Psoas muscle (tissue), 8 donors: ENCODE results near the gene NEMF. TPM values are rescaled to one million over a fixed set of nuclear protein-coding genes. Genes with fewer than 3 reads are reported as not detected.
"Not testable (repeated sequence)": the region's sequence is repeated elsewhere in the genome, so short reads cannot be mapped to it uniquely, and the experiment has no call there.

Experiments used
- ATAC-seq, 4 donors: fragments of 200-7000 bp; cut with Tn5 transposase; one replicate each; pipeline ENCODE4 v1.9.1; 2020; ENCODE audit warnings: moderate library complexity in 3 of 4, mild to moderate bottlenecking in 2 of 4
- DNase-seq, 2 donors: peaks; one replicate each; pipeline ENCODE4 v3.0.0-alpha.2; 2020
- H3K27ac ChIP-seq: fragments of 200-600 bp; one replicate; pipeline ENCODE4 v1.8.0; 2022
- H3K27me3 ChIP-seq, 3 donors: fragments of 200-600 bp in 1 of 3; one replicate each; pipeline versions ENCODE4 v1.6.1 to v1.8.0; 2013 to 2022; ENCODE audit warnings: low read length in 2 of 3, mild to moderate bottlenecking in 2 of 3, moderate library complexity in 1 of 3; ENCODE audit not compliant: insufficient read depth in 3 of 3
- H3K36me3 ChIP-seq, 2 donors: fragments of 200-600 bp in 1 of 2; one replicate each; pipeline versions ENCODE4 v1.6.1 to v1.8.0; 2013 to 2022; ENCODE audit warnings: low read depth in 1 of 2, mild to moderate bottlenecking in 1 of 2, moderate library complexity in 1 of 2; ENCODE audit not compliant: insufficient read depth in 1 of 2
- H3K4me1 ChIP-seq: fragments of 200-600 bp; one replicate; pipeline ENCODE4 v1.8.0; 2022
- H3K4me3 ChIP-seq: fragments of 200-600 bp; one replicate; pipeline ENCODE4 v1.8.0; 2022; ENCODE audit warnings: mild to moderate bottlenecking
- H3K9me3 ChIP-seq: fragments of 200-600 bp; one replicate; pipeline ENCODE4 v1.8.0; 2022
- CTCF ChIP-seq: fragments of 200-600 bp; IDR thresholded peaks from one replicate; pipeline ENCODE4 v1.8.0; 2022; ENCODE audit warnings: antibody characterized with exemption
- WGBS, 3 donors: extraction: QIAGEN DNeasy Blood & Tissue Kit; methylation state at CpG; one replicate each; pipeline versions ENCODE4 v1.1.6 to v1.1.7; 2013; 5-methylcytosine and 5-hydroxymethylcytosine counted together
- intact Hi-C, 2 donors: fragments of 100-400 bp; cut with DNase I; formaldehyde crosslinking; loops; one replicate each; pipeline versions ENCODE4 v1.11.0 to v1.14.2; 2022
- polyA plus RNA-seq, 3 donors: library from polyadenylated mRNA; stranded (reverse); fragments of 200-250 nt; gene quantifications; one replicate each; pipeline ENCODE4 v1.2.3, GENCODE V29; 2013
- total RNA-seq, 4 donors: library from RNA; stranded (reverse); fragmentation: NEBNext Ultra II Directional in 2 of 4; extraction: Animal tissue kit (Norgen Biotek cat#: 25700) in 2 of 4; gene quantifications; one replicate each; pipeline versions ENCODE4 v1.2.1 to v1.2.4, GENCODE V29; 2021 to 2023
- donor health status: healthy with polysubstance abuse.
- donor health status: DM: no; HTN: no; CAD: no; lungs with moderate emphysema.
- donor health status: Bipolar disorder and iron deficiency.
- donor health status: healthy.
- donor health status: DM: yes; HTN: yes; CAD: no.
- donor health status: DM: no; HTN: no; CAD: no.
- donor health status: DM: no; HTN: no; CAD: no.
- donor health status: DM: yes; HTN: yes; CAD: no.

Gene NEMF
- total and polyA plus RNA-seq, 7 donors = 20.5 to 68.3 (median 52.8) TPM

DNA sequence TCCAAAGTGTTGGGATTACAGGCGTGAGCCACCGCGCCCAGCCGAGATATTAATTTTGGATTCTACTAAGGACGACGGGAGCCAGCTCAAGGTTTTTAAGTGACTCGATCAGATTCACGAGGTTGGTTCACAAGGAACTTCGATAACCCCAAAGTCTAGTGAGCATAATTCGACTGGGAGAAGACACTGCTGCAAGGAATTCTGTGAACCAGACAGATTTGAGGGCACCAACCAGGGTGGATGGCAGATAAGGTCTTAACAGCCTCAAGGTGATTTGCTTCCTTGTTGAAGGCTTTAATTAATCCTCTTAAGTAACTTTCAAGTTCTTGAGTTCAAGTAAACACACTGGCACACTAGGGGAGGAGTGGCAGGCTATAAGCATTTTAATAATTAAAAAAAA lies 85.7 kb downstream of the NEMF start:
- peaks cover 24% of the 10 kb centered on the region for H3K4me1 ChIP-seq
- 85 to 90% (median 89%) methylated on average over 10 of the region's 10 CpGs for WGBS, 3 donors
- no peaks in the 10 kb centered on the region for H3K27me3 ChIP-seq
- no peak for TF ChIP-seq CTCF
- H3K36me3 ChIP-seq = peaks cover 0 to 8% of the 10 kb centered on the region in 2 donors
- DNase-seq (no peak), ATAC-seq (no peak)
- H3K27ac ChIP-seq = peak overlapping the region; percentile 94
- no peaks in the 10 kb centered on the region for H3K9me3 ChIP-seq
- intact Hi-C loops = loop anchor here in 1 of 2 donors (5.0 kb wide), 1 partner anchor 135 kb away; no protein-coding TSS in a partner anchor
- H3K4me3 ChIP-seq = peak overlapping the region; percentile 95

DNA sequence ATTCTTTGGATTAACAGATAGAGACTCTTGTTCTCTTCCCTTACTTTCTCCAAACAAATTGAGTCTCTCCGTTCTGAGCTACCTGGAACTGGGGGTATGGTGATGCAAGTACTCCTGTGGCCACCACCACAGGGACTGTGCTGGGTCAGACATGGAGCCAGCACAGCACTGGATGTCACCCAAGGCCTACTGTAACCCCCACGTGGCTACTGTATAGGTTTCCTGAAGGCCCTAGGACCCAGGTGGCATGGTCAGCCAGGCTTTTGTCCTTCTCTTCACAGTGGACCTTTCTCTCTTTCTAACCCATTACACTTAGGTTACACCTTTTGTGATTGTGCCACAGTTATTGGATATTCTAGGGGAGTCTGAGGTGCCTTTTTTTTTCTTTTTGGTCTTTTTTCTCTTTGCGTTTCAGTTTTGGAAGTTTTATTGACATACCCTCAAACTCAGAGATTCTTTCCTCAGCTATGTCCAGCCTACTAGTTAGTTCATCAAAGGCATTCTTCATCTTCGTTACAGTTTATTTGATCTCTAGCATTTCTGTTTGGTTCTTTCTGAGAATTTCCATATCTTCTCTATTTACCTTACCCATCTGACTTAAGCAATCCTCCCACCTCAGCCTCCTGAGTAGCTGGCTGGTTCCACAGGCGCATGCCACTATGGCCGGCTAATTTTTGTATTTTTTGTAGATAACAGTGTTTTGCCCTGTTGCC lies 90.6 kb downstream of the NEMF start:
- ATAC-seq (no peak), DNase-seq (no peak)
- 77 to 87% (median 82%) methylated on average over 6 of the region's 6 CpGs for WGBS, 3 donors
- no peak for TF ChIP-seq CTCF
- H3K36me3 ChIP-seq = no peaks in the 10 kb centered on the region
- no peaks in the 10 kb centered on the region for H3K4me1 ChIP-seq
- H3K4me3 ChIP-seq = no peak overlapping the region
- intact Hi-C loops = loop anchor here in 1 of 2 donors (5.0 kb wide), 1 partner anchor 70 kb away; the partner anchor contains the start of gene KLHDC1
- no peaks in the 10 kb centered on the region for H3K9me3 ChIP-seq
- H3K27ac ChIP-seq = no peak overlapping the region
- H3K27me3 ChIP-seq = no peaks in the 10 kb centered on the region

DNA sequence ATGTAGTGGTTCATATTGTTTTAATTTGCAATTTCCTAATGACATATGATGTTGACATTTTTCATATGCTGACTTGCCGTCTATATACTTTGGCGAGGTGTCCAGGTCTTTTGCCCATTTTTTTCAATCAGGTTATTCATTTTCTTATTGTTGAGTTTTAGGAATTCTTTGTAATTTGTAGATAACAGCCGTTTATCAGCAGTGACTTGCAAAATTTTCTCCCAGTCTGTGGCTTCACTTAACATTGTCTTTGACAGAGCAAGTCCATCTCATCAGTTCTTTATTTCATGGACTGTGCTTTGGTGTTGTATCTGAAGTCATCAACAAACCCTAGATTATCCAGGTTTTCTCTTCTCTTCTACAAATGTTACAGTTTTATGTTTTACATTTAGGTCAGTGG lies 97.2 kb downstream of the NEMF start:
- no peak overlapping the region for H3K4me3 ChIP-seq
- no peak overlapping the region for H3K27ac ChIP-seq
- no peaks in the 10 kb centered on the region for H3K9me3 ChIP-seq
- 86 to 92% (median 86%) methylated on average over 3 of the region's 3 CpGs for WGBS, 3 donors
- ATAC-seq (no peak), DNase-seq (no peak)
- no peak for TF ChIP-seq CTCF
- no peaks in the 10 kb centered on the region for H3K4me1 ChIP-seq
- H3K36me3 ChIP-seq = peaks cover 0 to 23% of the 10 kb centered on the region in 2 donors
- no peaks in the 10 kb centered on the region for H3K27me3 ChIP-seq
- intact Hi-C loops = no loop called here

GRCh38 chr14:49754570-49755097 lies 98.0 kb downstream of the NEMF start:
- DNase-seq (no peak), ATAC-seq (no peak)
- WGBS, 3 donors = 77 to 84% (median 83%) methylated on average over 5 of the region's 5 CpGs

DNA sequence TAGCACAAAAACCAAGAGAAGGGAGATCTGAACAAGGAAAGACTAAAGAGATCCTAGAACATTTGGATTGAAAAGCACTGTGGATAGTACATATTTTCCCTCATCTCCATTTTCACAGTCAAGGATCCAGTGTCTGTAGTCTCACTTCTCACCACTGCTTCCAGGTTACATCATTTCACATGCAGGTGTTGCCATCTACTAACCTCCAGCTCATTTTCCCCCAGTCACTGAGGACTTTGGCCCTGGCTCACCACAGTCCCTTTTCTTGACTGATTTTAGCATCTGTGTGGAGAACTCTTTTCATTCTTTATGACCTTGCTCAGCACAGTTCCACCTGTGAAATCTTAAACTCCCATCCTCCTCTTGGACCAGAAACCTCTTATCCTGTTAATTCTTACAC lies 106.1 kb downstream of the NEMF start:
- H3K4me1 ChIP-seq, DNase-seq, H3K4me3 ChIP-seq, H3K27me3 ChIP-seq, intact Hi-C loops, ATAC-seq, H3K27ac ChIP-seq, H3K9me3 ChIP-seq: not testable (repeated sequence)
- H3K36me3 ChIP-seq = peaks cover 0 to 96% of the 10 kb centered on the region in 2 donors

More at GRCh38 chr14:49754570-49755097, 98.0 kb downstream of the NEMF start:
- Histone ChIP-seq H3K27me3 (no peaks in the 10 kb centered on the region), H3K36me3 (peaks cover 0 to 30% of the 10 kb centered on the region in 2 donors), H3K4me3 (no peak overlapping the region), H3K27ac (no peak overlapping the region), H3K4me1 (no peaks in the 10 kb centered on the region), H3K9me3 (no peaks in the 10 kb centered on the region)
- intact Hi-C loops = no loop called here
- no peak for TF ChIP-seq CTCF
